GM19238 (cell line): ENCODE results near the gene CCNA2.

Source experiments
- DNase-seq: peaks from one replicate; pipeline ENCODE4 v3.0.0; 2011; ENCODE audit warnings: low spot score; ENCODE audit not compliant: insufficient read length

CCNA2 gene

DNA sequence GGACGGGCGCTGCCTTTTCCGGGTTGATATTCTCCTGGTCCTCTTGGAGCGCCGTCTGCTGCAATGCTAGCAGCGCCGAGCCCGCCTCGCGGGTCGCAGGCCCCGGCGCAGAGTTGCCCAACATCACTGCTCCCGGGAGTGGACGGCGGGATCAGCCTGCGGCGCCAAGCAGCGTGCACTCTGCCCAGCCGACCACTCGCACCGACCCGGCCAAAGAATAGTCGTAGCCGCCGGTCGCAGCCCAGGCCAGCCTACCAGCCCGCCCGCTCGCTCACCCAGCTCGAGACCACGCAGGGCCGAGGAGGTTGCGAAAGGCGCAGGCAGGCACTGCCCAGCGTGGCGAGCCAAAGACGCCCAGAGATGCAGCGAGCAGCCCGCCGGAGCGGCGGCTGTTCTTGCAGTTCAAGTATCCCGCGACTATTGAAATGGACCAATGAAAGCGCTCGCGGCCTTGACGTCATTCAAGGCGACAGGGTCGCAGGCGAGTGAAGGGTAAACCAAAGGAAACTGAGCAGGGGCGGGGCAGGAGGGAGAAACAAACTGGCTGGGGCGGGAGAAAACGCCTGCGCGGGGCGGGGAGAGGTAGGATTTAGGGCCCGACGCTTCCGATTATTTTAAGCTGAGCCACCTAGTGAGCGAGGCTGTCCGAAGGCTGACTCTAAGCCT is at the start of gene CCNA2:
CCNA2 (minus strand) TSS at position 379 of the 666 bp plus-strand sequence; CDS start at position 124, 255 bp downstream.
- DNase-seq: peak; percentile 79

DNA sequence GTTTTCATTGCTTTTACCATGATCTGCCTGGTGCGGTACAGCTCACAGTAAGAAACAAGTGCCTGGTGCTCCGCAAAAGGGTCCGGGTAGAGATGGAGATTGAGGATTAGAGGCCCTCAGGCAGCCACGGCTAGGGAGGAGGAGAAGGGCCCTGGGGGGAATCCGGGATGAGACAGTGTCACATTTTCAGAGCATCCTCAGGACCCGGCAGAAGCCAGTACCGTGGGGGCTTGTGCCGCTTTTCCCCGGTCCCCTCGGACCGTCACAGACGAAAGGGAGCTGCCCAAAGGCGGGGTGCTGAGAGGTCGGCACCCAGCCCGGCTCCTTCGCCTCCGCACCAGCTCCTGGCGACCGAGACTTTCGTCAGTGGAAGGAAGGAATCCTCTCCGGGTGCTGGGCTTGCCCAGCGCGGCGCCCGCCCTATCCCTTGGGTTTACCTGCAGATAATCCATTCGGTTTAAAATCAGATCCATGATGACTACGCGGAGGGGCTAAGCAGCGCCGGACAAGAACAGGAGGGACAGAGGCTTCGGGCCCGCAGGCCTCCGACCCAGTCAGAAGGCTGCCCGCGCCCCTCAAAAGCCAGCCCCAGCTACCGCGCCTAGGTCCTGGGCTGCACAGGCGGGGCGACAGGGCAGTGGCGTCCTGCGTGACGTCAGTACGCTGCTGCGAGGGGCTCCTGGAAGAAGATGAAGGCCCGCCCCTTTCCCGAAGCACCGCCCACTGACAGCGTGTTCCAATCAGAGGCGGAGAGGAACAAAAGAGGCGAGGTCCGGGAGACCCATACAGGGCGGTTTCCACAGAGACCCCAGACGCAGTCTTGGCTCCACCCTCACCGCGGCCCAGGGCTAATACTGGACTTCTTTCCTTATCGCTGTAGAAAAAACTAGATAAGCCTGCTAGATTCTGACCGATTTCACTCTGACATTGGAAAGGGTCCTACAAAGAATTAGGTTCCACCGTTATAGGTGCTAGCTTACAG is 46.4 kb upstream of the CCNA2 start, which contains the start of gene BBS7:
BBS7 (minus strand) TSS at position 634 of the 982 bp plus-strand sequence; CDS start at position 473, 161 bp downstream.
- peak; percentile 79 for DNase-seq

DNA sequence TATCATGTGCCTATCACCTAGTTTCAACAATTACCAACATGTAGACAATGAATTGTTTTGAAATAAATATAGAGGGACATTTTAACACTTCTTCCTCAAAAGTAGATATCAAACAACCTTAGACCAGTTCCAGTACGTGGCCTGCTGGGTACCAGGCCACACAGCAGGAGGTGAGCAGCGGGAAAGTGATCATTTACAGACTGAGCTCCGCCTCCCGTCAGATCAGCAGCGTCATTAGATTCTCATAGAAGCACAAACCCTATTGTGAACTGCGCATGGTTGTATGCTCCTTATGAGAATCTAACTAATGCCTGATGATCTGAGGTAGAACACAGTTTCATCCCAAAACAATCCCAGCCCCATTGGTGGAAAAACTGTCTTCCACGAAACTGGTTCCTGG is 40.1 kb upstream of the CCNA2 start:
- DNase-seq: no peak

DNA sequence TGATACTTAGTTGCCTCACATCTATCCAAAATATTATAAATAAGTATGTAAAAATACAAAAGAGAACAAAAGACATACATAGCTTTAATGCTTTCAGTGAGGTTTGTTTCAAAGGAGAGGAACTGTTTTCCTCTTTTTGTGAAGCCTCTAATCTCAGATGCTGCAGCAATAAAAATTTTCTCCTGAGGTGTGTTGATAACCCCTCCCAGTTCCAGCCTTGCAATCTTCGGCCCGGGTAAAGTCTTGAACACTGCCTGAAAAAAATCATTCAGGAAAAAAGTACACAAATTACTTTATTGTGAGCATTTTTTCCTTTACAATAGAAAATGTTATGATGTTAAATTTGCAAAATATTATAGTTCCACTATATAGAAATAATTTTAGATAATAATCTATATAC is 37.7 kb upstream of the CCNA2 start:
- no peak for DNase-seq

DNA sequence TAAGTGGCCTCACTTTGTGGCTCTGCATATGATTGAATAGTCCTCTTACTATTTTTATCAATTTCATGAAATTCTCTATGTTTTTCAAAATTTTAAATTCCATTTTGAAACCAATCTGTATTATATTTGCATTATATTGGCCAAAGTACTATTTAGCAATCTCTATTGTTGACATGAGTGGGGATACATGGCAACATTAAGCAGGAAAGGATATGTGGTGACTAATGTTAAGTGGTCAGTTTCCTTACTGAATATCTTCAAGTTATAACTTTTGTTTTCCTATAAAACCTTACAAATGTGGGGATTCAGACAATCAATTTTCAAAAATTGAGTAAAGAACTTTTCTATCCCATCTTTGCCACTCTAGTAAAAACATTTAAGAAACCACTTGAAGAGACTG is 36.4 kb upstream of the CCNA2 start:
- no peak for DNase-seq

DNA sequence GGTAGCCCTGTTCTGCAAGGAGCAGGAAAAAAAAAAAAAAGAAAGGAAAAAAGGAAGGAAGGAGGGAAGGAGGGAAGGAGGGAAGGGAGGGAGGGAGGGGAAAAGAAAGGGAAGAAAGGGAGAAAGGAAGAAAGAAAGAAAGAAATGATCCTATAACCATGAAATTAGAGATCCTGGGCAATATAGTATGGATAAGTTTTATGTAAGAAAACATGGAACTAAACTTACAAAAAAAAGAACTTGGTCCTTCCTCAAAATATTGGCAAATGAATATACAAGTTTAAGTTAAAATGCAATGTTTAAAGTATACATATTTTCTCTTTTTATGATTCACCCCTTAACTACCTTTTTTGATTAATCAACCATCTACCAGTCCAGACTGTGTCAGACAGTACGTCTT is 27.7 kb upstream of the CCNA2 start:
- DNase-seq: no peak

DNA sequence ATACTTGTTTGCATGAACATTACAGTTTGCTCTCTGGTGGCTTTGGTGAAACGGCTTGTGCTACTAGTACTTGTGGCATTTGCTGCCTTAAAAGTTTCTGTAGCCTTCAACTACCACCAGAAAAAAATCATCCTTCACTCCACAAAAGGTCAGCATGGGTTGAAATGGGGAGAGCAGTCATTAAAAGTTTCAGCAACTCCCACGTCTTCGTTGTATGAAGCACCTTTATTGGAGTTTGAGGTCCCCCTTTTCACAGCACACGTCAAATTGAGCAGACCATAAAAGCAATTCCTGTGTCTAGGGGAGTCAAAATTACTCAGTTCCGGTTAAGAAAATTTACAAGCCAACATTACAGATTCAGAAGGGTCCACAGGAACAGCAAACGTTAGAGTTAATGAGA is 23.0 kb upstream of the CCNA2 start:
- no peak for DNase-seq

DNA sequence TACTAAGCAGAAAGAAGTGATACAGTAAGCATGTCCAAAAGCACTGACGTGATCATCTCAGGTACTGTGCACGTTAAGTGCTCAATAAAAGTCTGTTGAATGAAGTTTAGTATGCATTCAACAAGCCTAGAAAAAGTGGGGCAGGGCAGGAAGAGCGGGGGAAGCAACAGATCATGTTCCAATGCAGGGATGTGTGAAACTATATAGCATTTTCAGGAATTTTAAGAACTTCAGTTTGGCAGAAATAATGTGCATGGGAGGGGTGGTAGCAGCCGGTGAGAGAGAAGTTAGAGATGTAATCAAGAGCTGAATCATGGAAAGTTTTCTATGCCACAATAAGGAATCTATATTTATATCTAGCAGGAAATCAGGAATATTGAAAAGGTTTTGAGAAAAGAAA is 19.2 kb upstream of the CCNA2 start:
- no peak for DNase-seq

DNA sequence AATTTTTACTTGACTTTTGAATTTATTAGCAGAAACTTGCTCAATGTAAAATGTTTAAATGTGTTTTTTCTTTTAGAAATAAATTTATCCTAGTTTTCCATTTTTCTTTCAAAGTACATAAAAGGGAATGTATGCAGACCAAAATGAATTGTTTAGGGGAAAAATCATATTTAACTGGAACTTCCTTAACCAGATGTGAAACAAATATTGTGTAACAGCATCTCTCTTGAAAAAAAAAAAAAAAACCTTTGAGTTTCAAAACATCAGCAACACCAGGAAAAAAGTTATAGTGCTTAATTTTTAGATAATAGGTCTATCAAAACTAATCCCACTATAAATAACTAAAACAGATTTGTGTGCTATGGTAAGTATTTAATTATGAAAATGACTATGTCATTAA is 14.5 kb upstream of the CCNA2 start:
- DNase-seq: no peak

DNA sequence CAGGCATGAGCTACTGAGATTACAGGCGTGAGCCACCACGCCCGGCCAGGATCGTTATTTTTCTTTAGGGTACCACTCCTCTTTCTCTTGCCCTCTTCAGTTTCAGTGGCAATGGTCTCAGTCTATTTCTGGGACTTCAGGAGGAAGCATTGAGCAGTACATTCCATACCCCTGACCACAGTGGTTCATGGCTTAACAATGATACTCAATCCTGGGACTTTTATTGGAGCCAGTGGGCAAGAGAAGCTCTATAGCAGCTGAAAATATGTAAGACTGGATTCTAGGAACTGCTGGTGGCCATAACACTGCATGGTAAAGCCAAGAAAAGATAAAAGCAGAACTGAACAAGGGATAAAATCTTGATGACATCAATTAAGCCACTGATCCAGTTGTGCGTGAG is 5.8 kb upstream of the CCNA2 start:
- DNase-seq: no peak

DNA sequence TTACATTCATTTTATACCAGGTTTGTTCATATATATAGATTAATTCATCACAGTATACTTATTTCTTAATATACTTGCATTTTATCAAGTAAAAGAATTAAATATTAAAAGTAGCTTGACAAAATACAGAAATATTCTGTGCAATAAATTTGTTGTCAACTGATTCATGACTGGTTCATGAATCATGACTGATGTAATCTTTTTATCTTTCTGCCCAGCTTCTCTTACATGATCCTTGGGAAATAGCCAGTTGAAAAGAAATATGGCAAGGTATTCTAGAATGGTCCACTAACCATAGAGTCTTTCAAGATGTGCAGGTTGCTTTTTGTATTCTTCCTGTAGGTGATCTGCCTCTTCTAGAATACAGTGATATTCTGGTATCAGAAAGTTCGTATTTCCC is 4.2 kb upstream of the CCNA2 start:
- no peak for DNase-seq

DNA sequence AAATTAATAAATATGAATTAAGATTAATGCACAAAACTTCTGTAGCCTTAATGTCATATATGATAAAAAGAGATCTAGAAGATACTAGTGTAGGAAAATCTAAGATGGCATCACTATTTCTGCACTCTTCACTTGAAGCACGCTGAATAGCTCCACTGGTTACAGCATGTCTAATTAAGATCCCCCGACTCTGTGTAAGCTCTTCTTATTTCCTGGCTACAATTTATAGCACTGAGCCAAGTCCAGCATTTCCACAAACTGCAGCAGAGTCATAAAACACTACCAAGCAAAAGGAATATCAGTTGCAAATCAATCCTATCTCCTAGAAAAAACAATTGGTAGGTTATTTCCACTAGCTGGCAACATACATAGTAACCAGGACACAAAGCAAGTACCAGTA is 1.3 kb upstream of the CCNA2 start:
- DNase-seq: no peak

DNA sequence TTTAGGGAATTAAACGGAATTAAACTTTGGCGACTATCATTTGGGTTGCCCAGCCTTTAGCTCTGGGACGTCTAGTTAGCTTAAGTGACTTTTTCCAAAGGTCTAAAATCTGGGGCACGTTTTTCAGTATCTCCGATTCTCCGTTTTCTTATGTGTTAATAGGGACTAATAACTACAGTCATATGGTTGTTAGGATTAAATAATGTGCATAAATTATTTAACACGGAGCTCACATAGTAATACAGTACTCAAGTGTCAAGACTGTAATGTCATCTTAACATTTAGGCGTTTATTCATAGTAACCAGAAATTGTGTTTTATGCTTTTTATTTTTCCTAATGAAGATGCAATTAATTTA is 466 bp upstream of the CCNA2 start:
- no peak for DNase-seq

DNA sequence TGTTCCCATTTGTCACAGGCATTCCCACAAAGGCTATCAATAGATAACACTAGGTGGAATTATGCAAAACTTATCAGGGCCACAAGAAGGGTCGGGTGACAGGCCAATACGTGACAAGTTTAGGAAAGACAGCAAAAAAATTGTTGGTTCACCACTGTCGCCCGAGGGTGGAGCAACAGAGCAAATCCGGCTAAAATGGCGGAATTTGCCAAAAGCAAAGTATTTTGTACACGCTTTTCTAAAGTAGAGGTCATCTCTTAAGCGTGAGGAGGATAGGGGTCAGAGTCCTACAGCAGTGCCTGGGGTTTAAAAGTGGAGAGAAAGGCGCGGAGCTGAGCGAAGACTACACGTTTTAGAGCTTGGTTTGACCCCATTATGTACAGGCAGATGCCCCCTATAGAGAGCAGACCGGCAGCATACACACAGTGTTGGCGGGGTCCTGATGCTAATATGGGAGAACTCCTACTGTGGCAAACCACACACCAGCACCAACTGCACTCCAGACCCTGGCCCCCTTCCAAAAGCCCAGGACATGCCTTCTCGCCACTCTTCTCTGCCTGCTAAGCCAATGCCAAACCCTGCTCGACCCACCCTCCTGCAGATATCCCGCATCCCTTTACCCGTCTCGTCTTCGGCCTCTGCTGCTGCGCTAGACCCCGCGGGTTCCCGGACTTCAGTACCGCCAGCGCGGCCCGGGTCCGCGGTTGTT is 733 bp downstream of the CCNA2 start:
- peak; percentile 13 for DNase-seq

DNA sequence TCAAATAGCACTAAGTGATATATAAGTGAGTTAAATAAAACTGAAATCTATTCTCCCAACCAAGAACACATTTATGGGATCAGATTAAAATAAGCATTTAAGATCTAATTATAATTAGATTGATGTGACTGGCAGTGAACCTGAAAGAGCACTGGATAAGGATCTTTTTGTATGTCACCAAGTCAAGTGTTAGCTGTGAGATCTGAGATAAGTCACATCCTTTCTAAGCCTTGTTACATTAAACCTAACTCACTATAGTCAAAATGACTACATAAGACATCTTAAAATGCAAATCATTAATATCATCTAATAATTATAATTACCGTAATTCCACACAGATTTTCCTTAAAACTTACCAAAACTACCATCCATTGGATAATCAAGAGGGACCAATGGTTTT is 1.6 kb downstream of the CCNA2 start:
- no peak for DNase-seq

DNA sequence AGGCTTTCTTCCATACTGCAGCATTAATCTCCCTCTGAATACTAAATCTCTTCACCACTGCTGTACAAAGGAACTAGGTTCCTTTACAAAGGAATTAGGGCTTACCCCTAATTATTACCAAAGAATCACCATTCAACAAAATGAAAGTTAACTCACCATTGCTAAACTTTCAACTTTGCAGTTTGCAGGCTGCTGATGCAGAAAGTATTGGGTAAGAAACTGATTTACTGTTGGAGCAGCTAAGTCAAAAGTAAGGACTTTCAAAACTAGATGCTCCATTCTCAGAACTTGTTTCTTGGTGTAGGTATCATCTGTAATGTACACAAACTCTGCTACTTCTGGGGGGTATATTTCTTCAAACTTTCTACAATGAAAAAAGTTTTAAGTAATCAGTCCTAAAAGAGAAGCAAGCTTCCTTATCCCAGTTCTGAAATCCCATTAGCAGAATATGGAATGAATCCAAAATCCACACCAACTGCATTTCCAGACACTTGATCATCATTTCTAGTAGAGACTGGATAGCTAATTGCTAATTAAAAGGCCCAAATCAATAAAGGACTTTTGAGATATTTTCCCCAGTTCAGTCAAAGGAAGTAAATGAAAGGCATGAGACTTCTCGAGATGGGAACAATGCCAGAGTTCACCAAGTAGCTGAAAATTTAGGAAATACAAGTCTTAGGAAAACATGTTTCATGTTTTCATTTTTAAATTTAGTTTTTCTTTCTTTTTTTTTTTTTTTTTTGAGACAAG is 4.3 kb downstream of the CCNA2 start:
- DNase-seq: no peak

DNA sequence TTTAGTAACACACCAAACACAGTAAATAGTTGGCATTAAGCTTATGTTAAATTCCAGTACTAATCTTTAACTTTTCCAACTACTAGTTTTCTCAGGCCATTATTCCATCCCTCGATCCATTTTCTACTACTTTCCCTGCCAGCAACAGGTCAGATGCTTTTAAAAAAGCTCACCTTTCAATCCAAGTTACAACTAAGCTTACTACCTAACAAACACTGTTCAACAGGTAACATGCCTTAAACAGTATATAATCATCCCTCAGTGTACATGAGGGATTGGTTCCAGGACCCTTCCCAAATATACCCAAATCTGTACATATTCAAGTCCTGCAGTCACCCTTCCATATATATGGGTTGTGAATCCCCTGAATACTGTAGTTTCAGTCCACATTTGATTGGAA is 5.5 kb downstream of the CCNA2 start:
- DNase-seq: no peak

DNA sequence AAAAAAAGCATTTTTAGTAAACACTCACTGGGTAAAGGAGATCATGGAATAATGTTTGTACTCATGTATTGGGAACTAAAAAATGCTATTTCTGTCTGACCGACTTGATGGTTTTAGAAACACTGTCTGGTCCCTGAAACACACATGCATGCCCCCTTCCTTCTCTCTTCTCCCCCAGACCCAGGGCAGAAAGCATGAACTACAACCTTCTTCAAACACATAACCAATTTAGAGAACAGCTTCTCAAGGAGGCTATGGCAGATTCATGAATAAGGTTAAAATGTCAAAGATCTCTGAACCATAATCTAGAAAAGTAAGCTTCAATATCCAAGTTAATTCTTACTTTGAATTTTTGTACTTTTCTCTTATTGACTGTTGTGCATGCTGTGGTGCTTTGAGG is 6.0 kb downstream of the CCNA2 start:
- DNase-seq: no peak

DNA sequence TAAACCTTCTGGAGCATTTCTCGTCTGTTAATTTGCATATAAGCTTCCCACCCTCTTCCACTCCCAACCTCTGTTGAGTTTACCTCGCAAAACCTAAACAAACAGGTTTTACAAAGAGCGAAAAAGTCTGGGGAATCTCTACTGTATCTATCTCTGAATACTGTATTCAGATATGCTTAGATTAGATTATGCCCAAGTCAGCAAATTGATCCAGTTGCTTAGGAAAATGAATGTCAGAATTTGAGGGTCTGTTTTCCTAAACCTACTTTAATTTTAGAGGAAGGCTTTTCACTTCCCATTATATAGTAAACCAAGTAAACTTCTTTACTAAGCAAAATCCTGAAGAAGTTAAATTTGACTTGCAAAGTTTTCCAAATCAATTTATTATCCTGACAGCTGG is 6.7 kb downstream of the CCNA2 start:
- DNase-seq: no peak

DNA sequence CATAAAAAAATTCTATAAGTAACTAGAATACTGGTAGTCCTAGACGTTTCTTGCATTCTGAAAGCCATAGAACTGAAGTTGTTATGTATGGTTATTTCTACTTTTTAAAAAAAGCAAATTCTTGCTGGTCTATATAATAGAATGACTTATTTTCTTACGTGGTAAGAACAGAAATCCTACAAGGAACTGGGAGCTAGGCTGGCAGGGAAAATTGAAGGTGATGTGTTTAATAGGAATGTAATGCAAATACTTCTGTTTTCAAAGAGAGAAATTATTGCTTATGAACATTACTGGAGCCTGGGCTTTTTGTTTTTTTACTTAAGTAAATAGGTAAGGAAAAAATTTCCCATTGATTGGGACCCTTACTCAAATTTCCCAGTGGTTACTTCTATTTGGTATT is 8.9 kb downstream of the CCNA2 start:
- DNase-seq: no peak

DNA sequence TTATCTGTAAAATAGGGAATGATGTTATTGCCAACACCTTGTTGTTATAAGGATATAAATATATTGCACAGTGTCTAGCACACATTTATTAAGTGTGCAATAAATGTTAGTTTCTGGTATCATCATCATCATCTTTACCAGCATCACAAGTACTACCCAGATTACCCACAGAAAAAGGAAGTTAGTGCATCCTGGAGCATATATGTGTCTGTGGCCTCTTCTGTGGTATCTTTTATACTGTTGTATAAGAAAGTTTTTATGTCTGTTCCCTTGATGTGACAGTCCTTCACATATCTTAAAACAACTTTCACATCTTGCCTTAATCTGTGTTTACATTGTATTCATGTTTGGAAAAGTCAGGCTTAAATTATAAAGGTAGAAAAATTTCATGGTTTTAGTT is 12.6 kb downstream of the CCNA2 start:
- DNase-seq: no peak
